Type B pancreatic cell (in vitro differentiated cells): ENCODE measurements around the gene SYTL2. TPM values are rescaled to one million over a fixed set of nuclear protein-coding genes. Genes with fewer than 3 reads are reported as not detected.

ENCODE experiments used
- DNase-seq: peaks from one replicate; pipeline ENCODE4 v3.0.0; 2021; ENCODE audit warnings: mixed read lengths; ENCODE audit not compliant: unreplicated experiment; ENCODE audit errors: extremely low spot score
- H3K27ac Mint-ChIP-seq: 2 replicates; pipeline ENCODE4 v1.8.0; 2021; ENCODE audit warnings: mild to moderate bottlenecking, mixed read lengths
- H3K27me3 Mint-ChIP-seq: 2 replicates; pipeline ENCODE4 v1.8.0; 2021; ENCODE audit warnings: mixed read lengths
- H3K36me3 Mint-ChIP-seq: 2 replicates; pipeline ENCODE4 v1.8.0; 2021; ENCODE audit warnings: mixed read lengths
- H3K4me1 Mint-ChIP-seq: one replicate; pipeline ENCODE4 v1.8.0; 2021; ENCODE audit warnings: mixed read lengths; ENCODE audit not compliant: unreplicated experiment
- H3K4me3 Mint-ChIP-seq: 2 replicates; pipeline ENCODE4 v1.8.0; 2021; ENCODE audit warnings: mild to moderate bottlenecking, mixed read lengths
- H3K9me3 Mint-ChIP-seq: 2 replicates; pipeline ENCODE4 v1.8.0; 2021; ENCODE audit warnings: mixed read lengths
- CTCF ChIP-seq: fragments of 200-600 bp; sonication (generic); conservative IDR thresholded peaks from 2 replicates; pipeline ENCODE4 v1.5.0; 2021; ENCODE audit warnings: antibody characterized with exemption, mild to moderate bottlenecking
- total RNA-seq: library from RNA; stranded (reverse); gene quantifications from 2 replicates; pipeline ENCODE4 v1.2.1, GENCODE V29; 2021; ENCODE audit warnings: low replicate concordance

SYTL2 gene
- total RNA-seq, 1 donor from 2014 or later, result 30.6 TPM

DNA sequence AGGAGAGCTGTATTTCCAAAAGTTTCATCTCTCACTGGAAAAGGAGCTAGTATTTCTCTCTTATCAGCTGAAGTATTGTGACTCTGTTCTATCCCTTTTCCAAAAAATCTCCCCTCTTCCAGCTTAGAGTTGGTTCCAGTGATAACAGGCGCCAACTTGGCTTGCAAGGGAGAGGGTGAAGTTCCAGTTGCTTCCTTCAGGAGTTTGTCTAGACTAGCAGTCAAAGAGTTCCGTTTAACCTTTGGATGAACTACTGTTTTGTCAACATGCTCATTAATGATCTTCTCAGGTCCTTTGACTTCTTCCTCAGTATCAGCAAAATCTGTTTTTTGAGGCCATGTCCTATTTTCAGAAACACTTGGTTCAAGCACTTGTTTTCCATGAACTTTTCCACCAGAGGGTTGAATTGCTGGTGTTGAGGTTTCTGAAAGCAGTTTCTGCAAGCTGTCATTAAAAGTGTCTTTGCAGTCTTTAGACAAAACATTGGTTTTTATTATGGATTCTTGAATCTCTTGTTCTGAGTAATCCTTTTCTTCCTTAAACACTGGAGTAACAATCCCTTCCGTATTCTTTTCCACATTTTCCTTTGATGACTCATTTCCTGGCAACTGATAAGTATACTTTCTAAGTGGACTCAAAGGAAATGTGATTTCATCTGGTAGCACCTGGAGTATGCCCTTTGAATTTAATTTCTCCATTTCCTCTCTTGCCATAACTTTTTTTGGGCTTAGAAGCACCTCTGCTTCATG, 85.3 kb downstream of the SYTL2 start:
- peak; percentile 36 for TF ChIP-seq CTCF
- Mint-ChIP-seq H3K27me3 (no peaks in the 10 kb centered on the region), H3K9me3 (peaks cover 10% of the 10 kb centered on the region), H3K4me3 (no peak overlapping the region), H3K27ac (no peak overlapping the region), H3K4me1 (peaks cover 8% of the 10 kb centered on the region), H3K36me3 (peaks cover 9% of the 10 kb centered on the region)
- no peak for DNase-seq

DNA sequence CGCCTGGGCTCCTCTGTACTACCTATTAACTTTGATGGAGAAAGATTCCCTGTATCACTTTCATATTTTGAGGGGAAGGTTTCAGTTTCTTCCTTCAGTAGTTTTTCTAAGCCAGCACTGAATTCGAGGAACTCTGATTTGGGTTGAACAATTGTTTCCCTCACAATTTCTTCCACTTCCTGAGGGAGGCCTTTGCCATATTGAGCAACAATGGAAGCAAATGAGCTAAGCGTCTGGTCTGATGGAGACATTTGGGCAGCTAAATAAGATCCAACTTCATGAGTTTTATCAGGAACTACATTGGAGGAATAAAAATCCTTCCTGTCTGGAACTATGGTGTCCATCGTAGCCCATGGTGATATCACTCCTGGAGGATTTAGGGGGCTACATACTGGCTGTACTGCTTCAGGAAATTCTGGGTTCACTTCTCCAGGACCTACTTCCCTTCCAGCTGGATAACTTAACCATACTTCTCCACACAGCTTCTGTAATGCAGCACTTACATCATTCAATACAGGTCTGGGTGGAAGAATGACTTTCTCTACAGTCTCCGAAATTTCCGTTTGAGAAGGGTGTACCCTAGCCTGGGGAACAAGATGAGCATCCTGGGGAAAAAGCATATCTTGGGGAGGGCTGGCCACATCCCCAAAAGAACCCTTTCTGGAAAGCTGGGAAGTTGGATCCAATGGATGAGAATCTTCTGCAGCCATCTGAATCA, 86.0 kb downstream of the SYTL2 start:
- Mint-ChIP-seq H3K27ac (no peak overlapping the region), H3K4me3 (no peak overlapping the region)

DNA sequence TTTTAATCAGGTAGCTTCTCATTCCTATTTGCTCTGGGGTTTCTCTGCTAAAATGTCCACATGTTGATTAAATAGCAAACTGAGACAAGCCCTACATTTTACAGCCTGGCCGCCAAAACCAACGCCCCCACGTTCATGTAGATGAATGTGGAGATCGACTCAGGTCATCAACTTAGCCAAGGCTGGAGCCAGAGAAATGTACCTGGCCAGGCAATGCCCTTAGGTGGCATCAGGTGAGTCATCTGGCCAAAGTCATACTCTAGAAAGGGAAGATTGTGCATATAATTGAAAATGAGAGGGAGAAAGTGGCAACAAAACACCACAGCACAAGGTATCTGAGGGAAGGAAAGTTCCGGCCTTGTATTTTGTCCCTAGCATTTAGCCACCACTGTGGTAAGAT, 87.9 kb downstream of the SYTL2 start:
- Mint-ChIP-seq H3K36me3 (peaks cover 14% of the 10 kb centered on the region), H3K4me1 (peaks cover 19% of the 10 kb centered on the region), H3K27me3 (peaks cover 4% of the 10 kb centered on the region), H3K27ac (no peak overlapping the region), H3K4me3 (no peak overlapping the region), H3K9me3 (peaks cover 11% of the 10 kb centered on the region)
- DNase-seq, result no peak
- TF ChIP-seq CTCF, result no peak

More for the DNA sequence above, 86.0 kb downstream of the SYTL2 start:
- peaks cover 9% of the 10 kb centered on the region for H3K36me3 Mint-ChIP-seq
- no peak for TF ChIP-seq CTCF
- no peak for DNase-seq
- peaks cover 8% of the 10 kb centered on the region for H3K9me3 Mint-ChIP-seq
- peaks cover 8% of the 10 kb centered on the region for H3K4me1 Mint-ChIP-seq
- no peaks in the 10 kb centered on the region for H3K27me3 Mint-ChIP-seq

DNA sequence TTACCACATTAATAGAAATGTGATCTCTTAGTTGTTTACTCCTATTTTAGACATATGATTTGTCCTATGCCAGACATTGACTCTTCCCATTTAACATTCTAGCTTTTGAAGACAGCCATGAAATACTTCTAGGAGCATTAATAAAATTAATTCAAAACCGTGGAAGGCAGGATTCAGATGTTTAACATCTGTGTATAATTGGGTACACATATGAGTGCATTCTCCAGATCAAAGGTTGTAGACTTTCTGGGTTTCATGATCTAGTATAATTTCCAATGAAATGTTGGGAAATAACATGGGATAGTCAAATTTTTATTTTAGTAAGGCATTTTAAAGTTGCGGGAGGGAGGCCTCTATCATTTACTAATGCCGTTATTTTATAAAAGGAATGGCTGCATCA, 89.8 kb downstream of the SYTL2 start:
- no peak overlapping the region for H3K27ac Mint-ChIP-seq
- peaks cover 17% of the 10 kb centered on the region for H3K4me1 Mint-ChIP-seq
- H3K36me3 Mint-ChIP-seq, result peaks cover 9% of the 10 kb centered on the region
- DNase-seq, result no peak
- H3K4me3 Mint-ChIP-seq, result no peak overlapping the region
- H3K27me3 Mint-ChIP-seq, result peaks cover 4% of the 10 kb centered on the region
- peaks cover 10% of the 10 kb centered on the region for H3K9me3 Mint-ChIP-seq
- TF ChIP-seq CTCF, result no peak

GRCh38 chr11:85718991-85719807, 91.7 kb downstream of the SYTL2 start:
- H3K27me3 Mint-ChIP-seq, result peaks cover 4% of the 10 kb centered on the region
- TF ChIP-seq CTCF, result no peak
- H3K9me3 Mint-ChIP-seq, result peaks cover 4% of the 10 kb centered on the region
- peak overlapping the region; percentile 66 for H3K4me3 Mint-ChIP-seq
- H3K36me3 Mint-ChIP-seq, result peaks cover 4% of the 10 kb centered on the region
- H3K4me1 Mint-ChIP-seq, result peaks cover 11% of the 10 kb centered on the region
- H3K27ac Mint-ChIP-seq, result peak overlapping the region; percentile 66
- no peak for DNase-seq
